DMS79 (cell line): Measurements from ENCODE around the gene MAGEF1.

Experiments used
- DNase-seq: peaks from one replicate; lab custom pipeline; 2025; lab: John Stamatoyannopoulos, UW

The MAGEF1 gene

DNA sequence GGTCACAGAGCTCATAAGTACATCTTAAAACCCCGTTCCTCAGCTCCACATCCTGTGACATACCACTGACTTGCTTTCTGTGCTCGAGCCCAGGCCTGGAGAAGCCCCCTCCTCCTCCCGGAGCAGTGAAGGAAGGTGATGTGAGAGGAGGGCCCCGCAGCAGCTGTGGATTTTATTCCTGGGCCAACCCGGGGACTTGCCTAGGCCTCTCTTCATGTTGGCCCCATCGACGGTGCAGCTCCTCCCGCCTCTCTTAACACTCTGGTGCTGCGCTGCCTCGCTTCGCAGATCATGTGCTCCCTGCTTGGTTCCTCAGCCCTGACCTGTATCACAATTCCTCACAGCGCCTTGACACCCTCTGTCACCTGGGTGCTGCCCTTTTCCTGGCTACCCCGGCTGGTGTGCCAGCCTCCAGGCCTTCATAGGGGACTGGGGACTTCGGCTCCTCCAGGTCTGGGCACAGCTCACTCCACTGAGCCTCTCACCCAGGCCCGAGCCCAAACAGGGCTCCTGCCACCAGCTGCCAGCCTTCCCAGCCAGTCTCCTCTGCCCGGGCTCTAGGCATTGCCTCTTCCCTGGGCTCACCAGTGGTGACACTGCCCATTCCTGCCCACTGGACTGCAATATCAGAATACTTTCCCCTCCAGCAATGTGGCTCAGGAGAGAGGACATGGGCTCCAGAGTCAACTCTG lies 21.5 kb downstream of the MAGEF1 start:
- DNase-seq = no peak

DNA sequence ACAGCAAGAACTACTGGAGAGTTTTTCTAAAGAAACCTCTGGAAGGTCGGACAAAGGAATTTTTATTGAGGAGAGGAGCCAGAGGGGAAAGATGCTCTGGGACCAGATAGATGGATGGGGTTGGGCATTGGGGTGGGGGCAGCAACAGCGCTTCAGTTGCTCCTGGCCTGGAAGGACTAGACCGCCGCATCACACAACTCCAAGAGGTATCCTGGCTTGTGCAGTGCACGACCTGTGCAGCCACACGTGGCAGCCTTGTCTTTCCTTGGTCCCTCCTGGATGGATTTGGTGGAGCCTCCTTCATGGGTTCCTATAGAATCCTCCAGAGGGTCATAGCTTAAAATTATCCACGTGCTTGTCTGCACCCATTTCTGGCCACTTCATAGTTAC lies 23.0 kb downstream of the MAGEF1 start:
- DNase-seq = no peak

DNA sequence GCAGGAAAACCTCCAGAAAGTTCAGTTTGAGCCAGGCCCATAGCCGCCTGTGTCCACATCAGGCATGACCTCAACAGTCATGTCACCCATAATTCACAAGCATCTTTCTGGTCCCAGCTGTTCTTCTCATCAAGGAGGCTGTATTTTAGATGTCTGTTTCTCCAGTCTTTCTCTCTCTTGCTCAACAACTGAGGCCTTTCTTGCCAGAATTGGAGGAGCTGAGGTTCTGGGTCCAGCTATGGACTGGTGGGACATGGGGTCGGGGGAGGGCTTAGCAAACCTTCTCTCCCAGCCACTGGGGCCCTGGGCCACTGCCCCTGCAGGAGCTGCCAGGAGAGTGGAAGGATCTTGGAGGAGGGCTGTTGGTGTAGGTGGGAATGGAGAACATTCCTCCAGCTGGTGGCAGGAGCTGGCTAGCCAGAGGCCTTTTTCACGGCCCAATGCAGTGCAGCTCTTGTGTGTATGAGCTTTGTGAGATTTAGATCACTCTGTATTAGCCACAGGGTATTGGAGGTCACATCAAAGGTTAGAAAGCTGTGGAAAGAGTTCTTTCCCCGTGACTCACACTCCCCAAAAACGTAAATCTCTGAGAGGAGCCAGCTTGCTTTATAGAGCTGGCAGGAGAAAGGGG lies 23.5 kb downstream of the MAGEF1 start:
- no peak for DNase-seq

DNA sequence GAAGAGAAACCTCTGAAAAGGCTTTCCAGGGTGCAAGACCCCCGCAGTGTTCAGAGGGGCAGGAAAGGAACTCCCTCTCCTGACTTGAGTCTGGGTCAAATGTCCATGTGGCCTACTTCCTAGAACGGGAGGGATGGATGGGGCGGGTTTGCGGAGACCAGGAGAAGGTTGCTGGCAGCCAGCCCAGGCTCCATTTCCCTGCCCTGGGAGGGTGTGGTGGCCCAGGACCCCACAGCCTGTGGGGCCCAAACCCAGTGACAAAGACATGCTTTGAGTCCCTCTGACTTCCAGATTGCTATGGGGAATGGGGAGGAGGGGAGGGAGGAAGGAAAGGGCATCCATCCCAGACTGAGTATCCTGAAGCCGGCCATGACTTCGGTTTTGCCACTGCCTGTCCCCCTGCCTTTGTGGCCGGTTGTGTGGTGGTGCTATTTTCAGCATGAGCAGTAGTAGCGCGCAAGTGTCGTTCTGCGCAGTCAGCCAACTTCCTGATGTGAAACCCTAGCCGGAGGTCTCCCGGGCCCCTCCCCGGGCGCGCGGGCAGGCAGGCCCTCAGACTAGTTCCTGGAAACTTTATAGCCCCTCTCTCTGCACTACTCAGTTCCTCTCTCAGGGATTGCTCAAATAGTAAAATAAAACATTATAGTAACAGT lies 24.4 kb downstream of the MAGEF1 start:
- DNase-seq = no peak

DNA sequence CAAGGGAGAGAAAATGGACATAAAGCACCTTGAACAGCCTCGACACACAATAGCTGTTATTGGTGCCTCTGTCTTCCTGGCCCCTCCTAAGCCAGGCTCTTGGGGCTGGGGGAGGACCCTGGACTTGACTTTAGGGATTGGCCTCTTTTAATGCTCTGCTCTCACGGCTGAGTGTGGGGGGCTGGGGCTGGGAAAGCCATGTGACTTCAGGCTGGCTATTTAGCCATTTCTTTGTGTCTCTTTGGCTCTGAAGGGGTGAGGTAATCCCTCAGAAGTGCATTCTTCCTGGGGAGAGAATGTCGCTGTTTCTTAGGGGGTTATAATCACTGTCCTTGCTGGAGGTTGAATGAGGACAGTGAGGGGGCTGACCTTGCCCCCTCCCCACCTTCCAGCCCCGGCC lies 26.2 kb downstream of the MAGEF1 start:
- DNase-seq = peak; percentile 24

DNA sequence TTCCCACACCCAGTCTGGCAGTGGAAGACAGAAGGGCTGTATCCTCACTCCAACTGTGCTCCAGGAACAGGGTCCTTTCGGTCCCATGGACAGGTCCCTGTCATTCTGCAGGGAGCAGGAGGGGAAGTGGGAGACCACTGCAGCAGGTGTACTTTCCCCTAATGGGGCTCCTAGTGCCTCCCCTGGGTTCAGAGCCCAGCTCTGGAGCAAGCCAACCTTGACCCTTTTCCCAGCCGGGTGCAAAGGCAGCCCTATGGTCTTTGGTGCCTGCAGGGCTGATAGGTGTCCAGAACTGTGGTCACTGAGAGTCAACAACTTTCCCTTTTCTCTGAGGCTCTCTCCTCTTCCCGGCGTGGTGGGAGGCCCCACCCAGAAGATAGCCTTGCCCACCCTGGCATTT lies 26.8 kb downstream of the MAGEF1 start:
- DNase-seq = no peak

DNA sequence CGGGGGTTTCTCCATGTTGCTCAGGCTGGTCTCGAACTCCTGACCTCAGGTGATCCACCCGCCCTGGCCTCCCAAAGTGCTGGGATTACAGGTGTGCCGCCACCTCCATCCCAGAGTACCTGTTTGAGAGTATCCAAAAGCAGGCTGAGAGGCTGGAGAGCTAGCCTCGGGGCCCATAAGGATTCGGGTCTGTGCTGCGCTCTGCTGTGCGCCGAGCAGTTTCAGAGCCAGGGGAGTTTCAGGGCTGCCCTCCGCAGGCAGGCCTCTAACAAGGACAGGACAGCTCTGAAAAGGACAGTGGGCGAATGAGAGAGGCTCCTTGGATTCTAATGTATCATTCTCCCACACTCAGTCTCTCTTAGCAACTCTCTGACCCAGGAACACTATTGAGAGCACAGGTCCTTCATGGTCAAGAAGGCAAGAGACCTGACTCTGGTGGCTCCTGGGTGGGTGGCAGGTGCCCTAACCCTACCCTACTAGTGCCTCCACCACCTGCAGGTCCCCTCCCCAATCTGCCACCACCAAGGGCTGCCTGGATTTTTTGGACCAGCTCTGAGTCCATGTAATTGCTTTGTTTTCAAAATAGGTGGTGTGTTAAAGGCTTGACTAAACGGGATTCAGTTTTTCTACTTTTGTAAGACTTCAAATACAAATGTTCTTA lies 27.8 kb downstream of the MAGEF1 start:
- no peak for DNase-seq

DNA sequence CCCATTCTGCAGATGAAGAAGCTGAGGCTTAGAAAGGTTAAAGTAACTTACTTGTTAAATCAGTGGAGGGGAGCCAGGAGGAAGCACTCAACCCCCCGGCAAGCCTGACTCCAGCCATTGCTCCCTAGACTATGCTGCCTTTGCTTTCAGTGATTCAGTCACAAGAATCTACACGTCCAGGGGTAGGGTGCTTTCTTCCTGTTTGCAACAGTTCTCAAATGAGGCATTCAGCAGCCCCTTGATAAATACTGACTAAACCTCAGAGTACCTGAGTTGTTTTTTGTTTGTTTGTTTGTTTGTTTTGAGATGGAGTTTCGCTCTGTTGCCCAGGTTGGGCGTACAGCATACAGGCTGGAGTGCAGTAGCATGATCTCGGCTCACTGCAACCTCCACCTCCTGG lies 28.6 kb downstream of the MAGEF1 start:
- DNase-seq = no peak

DNA sequence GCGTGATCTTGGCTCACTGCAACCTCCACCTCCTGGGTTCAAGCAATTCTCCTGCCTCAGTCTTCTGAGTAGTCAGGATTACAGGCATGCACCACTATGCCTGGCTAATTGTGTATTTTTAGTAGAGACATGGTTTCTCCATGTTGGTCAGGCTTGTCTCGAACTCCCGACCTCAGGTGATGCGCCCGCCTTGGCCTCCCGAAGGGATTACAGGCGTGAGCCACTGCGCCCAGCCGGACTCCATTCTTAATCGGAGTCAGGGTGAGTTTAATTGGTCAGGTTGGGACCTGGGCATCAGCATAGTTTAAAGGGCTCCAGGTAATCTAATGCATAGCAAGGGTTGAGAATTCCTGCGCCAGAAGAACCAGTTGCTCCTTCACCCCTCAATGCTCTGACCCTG lies 29.2 kb downstream of the MAGEF1 start:
- no peak for DNase-seq

DNA sequence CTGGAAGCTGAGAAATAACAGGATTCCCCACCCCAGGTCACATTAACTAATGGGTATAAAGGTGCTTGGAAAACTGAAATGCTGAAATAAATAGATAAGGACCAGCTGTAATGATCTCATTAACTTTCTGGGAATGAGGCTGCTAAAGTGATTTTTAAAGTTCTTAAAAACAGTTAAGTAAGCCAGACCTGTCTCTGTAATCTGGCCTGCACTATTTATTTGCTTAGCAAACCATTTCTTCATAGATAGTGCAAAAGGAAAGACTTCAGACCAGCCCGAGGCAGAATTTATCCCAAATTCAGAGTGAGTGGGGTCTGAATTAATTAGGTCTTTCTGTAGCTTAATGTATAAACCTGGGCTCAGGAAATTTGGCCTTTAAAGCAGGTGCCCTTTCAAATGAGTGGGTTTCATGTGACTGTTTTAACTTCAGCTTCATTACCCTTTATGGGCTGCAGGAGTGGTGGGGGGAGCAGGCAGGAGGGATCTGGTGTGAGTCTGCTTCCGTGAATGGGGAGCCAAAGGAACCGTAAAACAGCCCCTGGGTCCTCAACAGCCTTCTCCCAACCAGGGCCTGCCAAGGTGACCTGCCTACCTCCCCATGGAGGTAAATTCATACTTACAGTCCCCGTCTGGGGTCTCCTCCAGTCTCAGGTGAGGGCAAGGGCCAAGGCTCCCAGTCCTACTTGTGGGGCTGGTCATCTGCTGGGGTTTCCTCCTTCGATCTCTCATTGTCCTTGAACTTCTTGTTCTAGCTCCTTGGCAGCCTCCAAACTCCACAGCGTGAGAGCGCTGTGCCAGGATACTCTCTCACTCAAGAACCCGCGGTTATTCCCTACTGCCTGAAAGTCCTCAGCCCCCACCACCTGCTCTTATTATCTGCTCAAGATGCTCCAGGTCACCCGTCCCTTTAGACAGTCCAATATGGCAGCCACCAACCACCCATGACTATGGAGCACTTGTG lies 31.2 kb downstream of the MAGEF1 start:
- no peak for DNase-seq

DNA sequence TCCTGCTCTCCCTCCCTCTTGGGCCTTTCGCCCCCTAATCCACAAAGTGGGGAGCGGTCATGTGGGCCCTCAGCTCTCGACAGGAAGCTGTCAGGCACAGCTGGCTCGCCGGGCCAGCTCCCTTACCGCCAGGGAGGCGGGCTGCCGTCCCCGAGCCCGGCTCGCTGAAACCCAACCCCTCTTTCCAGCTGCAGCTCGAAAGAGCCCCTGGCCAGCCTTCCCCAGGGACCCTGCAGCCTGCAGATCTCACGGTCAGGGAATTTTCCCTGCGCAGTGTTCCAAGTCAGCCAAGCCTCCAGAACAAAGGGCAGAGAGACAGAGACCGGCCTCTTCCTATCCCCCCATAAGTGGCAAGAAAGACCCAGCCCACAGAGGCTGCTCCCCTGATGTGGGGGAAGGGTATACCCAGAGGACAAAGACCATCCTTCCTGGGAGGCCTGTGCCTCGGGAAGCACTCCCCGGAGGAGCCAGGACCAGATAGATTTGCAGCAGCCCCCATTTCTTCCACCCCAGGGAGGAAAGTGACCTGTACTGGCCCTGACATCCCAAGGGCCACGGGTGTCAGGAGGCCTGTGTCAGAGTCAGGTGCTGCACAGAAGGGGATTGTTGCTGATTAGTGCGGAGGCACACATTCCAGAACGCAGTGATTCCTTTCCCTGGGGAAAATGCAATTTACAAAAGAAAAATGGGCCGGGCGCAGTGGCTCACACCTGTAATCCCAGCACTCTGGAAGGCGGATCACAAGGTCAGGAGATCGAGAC lies 32.6 kb downstream of the MAGEF1 start:
- no peak for DNase-seq

DNA sequence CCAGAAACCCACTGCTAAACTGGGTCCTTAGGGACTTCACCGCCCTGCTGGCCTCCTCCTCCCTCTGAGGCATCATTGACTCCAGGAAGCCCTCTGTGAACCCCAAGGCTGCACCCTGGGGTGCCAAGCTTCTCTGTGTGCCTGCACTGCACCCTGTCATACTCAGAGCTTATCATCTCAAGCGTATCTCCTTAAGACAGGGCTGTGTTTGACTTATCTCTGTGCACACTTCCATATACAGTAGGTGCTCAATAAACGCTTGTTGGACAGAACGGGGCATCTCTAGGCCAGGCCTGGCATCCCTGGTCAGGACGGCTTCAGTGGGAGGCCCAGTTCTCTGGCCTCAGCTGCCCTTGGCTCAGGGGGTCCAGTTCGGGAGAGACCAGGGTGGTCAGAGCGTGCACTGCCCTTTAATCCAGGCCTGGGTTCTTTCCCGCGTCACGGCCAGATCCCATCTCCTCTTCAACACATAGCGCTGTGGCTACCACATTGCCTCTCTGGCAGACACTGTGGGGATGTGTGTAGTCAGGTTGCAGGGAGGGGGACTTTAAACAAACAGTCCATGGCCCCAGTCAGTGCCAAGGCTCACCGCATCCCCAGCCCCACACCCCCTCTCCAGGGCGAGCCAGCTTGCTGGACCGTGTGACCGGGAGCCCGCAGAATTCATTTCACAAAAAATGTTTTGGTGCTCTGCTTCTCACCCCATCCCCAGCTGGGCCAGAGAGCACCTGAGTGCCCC lies 33.4 kb downstream of the MAGEF1 start:
- no peak for DNase-seq

DNA sequence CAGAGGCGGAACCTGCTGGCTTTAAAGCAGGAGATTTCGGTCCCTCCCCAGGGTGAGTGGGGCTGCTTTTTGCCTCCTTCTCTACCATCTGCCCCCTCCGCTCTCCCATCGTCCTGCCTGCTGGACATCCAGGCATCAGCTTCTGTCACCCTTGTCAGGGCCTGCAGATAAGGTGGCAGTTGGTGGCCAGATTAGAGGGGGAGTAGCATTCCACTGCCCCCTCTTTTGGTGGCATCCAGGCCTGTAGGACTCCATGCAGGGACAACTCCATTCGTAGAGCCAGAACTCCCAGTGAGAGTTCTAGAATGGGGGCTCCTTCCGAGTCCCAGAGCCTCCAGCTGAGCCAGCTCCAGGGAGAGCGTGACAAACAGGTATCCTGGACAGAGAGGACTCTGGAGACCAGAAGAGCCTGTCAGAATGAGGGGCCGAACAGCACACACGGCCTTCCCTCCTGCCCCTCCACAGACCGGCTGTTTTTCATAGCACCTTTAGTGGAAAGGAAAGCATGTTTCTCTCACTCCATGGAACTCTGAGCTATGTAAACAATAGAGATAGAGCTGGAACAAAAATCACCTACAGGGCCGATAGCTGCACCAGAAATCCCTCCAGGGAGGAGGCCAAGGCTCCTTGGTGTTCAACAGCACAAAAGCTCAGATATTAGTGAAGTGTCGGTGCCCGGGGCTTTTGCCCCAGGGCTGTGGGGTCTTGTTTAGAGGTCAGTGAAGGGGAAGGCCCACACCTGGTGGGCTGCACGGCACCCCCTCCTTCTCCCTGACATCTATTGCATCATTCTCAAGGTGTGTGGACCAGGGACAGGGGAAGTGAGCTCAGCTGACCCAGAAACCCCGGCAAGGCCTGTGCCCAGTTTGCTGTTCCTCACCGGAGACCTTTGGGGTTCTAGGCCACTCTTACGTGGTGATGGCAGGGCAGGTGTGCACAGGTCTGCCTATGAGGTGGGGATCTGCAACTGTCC lies 34.2 kb downstream of the MAGEF1 start:
- no peak for DNase-seq

DNA sequence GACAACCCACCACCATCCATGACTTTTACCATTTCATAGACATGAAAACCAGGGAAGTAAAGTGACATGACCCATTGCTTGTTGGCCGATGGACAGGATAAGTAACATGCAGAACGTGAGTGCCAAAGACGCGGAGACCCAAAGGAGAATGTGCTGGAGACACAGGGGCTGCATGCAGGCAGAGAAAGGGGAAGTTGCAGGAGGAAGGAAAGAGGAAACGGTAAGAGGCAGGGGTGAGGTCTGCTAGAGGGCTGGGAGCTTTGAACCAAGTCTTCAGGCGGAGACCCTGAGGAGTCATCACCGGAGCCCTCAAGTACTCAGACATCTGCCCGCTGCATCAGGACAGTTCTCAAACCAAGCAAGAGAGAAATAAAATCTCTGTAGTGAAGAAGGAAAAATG lies 34.9 kb downstream of the MAGEF1 start:
- no peak for DNase-seq

DNA sequence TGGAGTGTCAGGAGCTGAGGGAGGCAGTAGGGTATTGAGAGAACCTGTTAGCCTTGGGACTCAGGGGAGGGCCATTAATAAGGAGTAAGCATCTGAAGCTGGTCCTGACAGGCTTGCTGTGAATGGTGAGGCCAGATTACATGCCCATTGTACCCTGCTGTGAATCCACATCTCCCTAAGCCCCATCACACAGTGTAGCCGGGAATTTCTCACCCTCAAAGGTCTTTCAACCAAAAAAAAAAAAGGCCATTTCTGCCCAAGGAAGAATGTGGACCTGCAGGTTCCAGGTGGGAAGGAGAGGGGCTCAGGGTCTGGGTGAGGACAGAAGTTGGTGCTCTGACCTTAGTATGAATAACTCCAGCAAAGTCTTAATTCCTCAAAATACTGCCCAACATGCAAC lies 37.2 kb downstream of the MAGEF1 start:
- no peak for DNase-seq

DNA sequence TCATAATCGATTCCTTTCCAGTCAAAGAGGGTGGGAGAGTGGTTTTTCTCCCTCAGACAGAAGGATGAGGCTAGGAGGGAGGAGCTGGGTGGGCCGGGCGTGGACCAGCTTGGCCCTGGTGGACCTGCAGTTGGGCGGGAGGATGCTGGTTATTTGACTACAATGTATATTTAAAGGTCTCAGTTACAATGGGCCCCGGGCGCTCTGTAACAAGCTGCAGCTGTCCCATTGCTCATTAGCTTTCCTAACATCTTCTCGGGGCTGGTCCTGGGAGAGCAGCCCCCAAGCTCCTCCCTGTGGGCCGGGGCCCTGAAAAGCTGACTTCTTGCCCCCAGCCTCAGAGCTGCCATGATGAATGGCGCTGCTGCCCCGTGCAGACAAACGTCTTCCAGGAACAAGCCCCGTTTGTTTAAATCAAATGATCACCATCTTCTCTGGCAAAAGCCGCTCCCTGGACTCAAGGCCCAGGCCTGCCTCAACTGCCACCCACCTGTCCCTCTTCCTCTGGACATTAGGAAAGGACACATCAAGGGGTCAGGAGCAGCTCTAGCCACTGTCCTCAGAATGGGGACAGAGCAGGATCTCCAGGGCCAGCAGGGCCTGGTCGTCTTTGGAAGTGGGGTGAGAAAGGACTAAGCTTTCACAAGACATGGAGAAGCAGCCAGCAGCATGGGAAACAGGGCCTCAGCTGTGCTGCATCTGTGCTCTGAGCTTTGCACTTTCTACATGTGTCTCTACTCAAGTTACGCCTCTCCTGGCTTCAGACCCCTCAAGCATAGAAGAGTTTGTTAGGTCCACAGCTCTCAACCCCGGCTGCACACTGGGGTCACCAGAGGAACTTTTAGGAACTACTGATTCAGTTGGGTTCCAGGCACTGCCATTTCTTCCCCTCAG lies 38.6 kb downstream of the MAGEF1 start:
- DNase-seq = no peak

DNA sequence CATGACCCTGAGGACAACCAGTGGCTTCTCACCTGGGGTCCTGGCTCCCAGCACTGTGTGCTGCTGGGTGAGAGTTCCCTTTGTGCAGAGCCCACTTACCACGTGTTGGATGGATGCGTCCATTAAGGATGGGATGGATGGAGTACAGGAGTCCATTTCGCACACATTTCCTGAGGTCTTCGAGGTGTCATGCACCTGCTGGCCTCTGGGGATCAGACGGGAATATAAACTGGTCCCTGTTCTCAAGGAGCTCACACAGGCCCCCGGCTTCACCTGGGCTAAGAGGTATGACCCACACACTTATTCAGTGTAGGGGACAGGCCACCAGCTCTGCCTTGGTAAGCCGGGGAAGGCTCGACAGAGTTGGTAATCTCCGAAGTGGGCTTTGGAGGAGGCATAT lies 39.5 kb downstream of the MAGEF1 start:
- DNase-seq = no peak

DNA sequence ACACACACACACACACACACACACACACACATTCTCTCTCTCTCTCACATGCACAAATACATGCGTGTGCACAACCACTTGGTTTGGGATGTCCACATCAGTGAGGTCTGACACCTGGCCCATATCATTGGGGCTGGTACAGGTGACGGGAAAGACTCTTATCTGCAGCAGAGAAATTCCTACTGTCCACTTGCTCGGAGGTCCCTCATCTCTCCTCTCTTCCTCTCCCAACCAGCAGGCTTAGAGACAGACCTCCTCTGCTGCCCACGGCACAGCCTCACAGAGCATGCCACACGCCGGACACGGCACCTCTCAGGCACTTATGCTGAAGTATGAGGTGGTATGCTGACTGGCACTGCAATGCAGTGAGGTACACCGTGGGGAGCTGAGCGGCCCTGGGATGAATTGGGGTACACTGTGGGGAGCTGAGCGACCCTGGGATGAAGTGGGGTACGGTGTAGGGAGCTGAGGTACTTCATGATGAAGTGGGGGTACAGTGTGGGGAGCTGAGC lies 41.7 kb downstream of the MAGEF1 start:
- DNase-seq = no peak
